HG03045 (cell line): ENCODE results near the gene RAD51B.

Experiments used
- ATAC-seq: cut with Tn5 transposase; IDR thresholded peaks from one replicate; pipeline ENCODE4 v1.9.1; 2021; ENCODE audit warnings: mild to moderate bottlenecking, moderate library complexity; ENCODE audit not compliant: unreplicated experiment

Gene RAD51B

DNA sequence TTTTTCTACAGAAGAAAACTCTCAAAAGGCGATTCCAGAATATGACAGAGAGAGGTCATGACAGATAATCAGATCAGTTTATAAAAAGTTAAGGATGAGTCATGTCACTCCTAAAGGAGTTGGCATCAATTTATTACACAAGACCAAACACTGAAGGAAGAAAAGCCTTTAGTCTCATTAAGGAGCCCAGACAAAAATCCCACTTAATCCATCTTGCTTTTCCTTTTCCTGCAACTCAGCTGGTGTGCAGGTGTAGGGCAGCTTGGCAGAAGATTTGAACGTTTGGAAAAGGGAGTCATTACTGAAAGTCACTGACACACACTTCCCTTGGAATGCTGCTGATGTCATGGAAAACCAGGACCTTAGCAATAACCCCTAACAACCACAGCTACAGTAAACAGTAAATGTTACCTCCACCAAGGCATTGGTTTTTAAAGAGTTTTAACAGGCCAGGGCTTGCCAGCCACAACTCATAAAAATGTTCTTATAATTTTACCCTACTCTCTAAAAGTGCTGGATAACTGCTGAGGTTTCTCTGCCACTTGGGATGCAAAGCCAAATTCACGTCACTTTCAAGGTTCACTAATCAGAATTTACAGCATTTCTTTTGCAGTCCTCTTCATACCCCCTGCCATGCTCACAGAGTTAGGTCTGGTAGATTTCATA, 320.6 kb downstream of the RAD51B start:
- ATAC-seq: no peak

DNA sequence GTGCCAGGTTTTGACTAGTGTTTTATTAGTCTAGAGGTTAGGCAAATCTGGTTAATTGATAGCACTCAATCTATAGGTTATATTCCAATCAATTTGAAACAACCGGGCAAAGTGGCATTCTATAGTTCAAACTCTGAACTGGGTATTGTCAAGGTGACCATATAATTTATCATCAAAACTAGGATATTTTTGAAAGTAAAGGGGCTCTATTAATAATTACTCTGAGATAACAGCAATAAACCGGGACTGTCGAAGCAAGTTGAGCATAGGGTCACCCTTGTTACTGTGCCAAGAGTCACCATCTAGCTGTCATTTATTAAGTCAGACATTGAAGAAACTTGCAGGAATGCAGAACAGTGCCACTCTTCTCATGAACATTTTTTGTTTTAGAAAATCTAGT, 321.2 kb downstream of the RAD51B start:
- ATAC-seq: no peak

DNA sequence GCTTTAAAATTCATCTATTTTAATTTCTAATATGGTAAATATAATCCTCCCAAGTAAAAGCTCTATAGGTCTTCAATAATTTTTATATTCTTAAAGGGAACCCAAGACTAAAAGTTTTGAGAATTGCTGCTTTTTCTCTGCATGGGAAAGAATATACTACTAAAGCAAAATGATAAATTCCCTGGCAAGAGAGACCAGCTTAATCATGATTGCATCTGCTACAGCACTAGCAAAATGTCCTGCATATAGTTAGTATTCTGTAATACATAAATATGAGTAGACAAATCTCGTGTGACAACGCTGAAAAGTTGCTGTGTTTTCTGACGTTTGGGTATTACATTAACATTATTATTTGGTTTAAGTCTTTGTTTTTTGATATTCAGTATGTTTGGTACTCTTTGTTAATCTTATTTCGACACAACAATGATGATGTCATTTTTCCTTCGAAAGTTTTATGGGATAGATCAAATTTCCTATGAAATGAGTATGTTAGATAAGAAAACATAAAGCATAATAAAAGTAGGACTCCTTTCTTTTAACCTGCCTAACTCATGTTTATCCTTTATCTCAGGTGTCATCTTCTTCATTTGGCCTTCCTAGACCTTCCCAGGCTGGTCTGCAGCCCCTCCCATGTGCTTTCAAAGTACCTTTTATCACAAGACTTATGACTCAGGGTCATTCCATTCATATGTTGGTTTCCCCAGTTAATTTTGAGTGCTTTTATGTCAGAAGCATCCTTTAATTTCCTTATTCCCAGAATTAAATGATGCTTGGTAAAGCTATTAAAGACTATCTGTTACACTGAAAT, 321.9 kb downstream of the RAD51B start:
- ATAC-seq: no peak

DNA sequence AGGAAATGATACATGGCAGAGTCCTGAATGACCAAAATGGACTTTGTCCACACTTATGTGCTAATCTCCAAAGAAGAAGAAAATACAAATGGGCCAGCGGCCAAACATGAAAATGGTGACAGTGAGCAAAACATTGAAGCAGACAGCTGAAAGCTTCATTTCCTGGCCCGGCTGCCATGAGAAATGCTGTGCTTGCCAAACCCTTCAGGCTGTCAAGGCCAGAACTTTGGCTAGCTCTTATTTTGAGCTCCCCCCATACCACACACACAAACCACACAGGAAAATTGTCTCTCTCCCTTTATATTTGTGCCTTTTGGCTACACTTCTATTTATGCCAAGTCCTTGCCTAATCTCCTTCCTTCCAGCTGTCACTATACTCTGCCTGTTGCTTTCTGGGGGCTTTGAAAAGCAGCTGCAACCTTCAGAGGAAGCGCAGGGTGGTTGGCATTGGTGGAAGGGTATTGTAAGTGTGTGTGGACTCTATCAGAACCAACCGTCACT, 323.8 kb downstream of the RAD51B start:
- ATAC-seq: no peak

DNA sequence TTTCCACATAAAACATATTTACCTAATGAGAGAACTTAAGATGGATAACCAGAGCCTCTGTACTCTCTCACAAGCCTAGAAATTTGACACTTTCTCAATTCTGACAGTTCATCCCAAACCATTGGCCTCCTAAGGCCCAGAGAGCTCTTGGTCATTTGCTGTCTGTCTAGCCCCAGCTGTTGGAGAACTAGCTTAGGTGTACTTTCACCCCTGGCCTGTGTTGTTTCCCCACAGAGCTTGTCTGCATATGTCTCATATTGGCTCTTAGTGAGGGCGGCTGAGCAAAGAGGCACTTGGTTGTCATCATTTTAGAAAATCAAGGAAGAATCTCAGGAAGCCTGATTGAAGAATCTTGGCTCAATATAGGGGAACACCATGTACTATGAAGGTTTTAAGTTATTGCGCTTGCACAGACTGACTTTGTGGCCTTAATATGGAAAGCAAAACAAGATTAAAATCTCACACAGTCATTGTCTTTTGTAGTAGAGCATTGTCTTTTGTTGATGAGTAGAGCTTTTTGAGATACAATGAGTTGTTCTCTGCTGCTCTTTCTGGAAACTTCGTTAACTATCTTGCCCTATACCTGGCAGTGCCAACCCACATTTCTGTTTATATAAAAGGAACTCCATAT, 324.6 kb downstream of the RAD51B start:
- no peak for ATAC-seq

DNA sequence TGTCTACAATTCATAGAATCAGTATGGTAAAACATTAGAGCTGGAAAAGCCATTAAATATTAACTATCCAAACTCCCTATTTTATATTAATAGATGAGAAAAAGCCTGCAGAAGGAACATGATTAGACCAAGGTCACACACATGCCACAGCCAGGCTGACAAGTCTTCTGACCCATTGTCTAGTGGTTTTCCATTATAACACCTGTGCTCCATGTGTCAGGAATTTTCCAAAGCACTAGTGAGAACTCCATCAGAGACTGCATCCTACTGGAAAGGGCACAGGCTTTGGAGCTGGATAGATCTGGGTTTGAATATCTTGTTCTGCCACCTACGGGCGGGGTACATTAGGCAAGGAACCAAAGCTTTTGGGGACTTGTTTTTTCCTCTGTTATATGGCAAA, 325.5 kb downstream of the RAD51B start:
- no peak for ATAC-seq

DNA sequence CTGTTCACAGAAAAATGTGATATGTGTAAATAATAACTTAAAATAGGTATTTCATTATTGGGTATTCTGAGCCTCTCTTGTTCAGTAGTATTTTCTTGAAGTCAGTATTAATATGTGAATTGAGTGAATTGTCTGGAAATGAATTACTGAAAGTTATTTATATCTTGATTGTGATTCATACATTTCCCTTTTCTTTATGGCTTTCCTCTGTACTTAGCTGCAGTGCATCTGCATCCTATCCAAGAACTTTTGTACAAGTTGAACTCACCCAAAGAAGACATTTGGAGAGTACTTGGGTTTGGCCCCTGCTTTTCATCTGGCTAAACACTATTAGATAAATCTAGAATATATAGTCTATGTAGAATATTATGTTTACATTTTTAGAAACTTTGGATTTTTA, 326.0 kb downstream of the RAD51B start:
- no peak for ATAC-seq

DNA sequence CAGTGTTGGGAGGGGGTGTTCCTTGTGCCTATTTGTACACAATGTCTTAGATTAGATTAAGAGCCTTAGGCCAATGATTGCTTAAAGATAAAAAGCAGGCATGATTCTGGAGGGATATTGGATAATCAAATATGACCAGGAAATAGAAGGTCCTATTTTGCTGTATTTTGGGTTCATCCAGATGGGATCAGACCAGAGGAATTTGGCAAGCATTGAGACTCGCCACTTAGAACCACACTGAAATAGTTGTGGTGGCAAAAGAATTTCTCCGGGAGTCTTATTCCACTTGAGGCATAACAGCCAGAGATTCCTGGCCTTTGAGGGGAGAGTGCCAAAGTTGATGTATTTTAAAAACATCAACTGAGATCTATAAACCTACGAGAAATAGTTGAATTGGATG, 327.2 kb downstream of the RAD51B start:
- no peak for ATAC-seq

DNA sequence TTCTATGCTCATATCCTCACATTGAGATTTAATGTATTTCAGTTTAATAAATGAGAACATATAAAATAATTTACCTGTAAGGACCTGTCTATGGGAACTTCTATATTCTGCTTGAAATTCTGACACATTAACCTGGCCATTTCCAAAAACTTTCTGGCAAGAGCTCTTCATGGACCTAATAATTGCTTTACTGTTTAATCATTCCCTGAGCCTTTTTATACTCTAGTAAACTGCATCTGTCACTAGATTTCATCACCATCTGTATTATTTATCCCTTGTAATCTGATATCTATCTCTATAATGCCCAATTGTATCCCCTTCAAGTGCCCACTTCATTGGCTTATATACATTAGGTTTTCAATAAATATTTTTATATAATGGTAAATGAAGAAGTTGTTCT, 327.7 kb downstream of the RAD51B start:
- ATAC-seq: no peak

DNA sequence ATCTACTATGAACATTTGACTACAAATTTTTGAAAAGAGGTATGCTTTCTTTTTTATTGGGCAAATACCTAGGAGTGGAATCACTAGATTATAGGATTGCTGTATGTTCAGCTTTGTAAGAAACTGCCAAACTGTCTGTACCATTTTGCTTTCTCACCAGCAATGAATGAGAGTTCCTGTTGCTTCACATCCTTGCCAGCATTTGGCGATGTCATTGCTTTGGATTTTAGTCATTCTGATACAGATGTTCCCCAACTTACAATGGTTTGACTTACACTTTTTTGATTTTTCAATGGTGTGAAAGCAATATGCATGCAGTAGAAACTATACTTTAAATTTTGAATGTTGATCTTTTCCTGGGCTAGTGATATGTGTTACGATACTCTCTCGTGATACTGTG, 328.7 kb downstream of the RAD51B start:
- no peak for ATAC-seq

DNA sequence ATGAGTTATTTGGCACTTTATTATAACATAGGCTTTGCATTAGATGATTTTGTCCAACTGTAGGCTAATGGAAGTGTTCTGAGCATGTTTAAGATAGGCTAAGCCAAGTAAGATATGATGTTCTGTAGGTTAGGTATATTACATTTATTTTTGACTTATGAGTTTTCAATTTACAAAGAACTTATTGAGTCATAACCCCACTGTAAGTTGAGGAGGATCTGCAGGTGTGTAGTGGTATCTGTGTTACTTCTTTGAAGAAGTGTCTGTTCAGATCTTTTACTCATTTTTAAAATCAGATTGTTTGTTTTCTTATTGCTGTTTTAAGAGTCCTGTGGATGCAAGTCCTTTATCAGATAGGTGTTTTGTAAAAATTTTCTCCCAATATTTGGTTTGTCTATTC, 329.2 kb downstream of the RAD51B start:
- no peak for ATAC-seq

DNA sequence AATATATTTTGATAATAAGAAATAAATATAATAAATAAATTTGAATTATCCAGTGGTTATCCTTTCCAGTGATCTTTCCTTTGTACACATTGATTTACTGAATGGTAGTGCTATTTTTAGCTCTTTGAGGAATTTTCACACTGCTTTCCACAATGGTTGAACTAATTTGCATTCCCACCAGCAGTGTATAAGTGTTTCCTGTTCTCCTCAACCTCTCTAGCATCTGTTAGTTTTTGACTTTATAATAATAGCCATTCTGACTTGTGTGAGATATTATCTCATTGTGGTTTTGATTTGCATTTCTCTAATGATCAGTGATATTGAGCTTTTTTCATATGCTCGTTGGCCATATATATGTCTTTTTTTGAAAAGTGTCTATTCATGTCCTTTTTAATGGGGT, 333.7 kb downstream of the RAD51B start:
- no peak for ATAC-seq

DNA sequence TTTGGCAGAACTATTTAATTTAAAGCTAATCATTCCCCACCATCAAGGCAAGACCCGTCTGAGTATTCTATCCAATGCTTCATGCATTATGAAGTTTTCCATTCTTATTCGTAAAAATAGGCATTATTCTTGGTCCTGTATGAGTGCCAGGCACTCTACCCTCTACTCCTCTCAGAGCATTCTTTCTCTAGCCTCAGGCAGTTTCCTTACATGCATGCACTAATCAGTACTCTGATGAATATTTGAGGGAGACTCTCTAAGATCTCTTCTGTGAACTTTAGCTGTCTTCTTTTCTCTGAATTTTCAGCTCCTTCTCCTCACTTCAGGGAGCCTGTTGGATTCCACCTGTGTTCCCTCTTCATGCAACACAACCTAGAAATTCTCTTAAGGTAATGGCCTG, 334.7 kb downstream of the RAD51B start:
- no peak for ATAC-seq

DNA sequence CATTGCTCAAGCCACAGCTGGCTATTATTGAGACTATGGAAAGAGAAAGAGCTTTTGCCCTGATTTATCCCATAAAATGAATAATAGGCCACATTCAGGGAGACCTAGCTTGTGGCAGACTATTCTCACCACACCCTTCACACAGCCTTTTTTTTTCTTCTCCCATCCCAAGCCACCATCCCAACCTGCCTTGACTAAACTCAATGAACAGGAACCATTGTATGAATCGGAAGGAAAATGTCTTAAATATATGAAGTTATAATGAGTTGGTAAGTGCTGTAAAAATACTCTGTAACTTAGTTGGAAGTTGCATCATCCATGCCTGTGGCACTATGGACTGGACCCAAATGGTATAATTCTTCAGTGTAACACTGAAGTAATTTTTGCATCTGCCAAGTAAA, 338.4 kb downstream of the RAD51B start:
- no peak for ATAC-seq

DNA sequence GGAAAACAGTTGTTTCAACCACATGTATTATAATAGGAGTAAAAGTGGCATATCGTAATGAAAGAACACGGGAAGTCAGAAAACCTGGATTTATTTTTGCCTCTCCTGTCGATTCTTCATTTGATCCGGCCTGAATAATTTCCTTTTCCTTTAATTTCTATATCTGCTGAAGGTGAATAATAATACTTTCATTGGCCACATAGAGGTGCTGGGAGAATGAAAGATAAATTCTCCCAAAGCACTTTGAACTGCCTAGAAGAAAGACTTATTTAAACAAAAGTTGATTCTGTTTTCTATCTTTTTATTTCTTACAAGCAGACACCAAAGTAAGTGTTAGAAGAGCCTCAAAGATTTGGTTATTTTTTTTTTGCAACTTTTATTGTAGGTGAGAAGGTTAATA, 339.1 kb downstream of the RAD51B start:
- ATAC-seq: no peak

DNA sequence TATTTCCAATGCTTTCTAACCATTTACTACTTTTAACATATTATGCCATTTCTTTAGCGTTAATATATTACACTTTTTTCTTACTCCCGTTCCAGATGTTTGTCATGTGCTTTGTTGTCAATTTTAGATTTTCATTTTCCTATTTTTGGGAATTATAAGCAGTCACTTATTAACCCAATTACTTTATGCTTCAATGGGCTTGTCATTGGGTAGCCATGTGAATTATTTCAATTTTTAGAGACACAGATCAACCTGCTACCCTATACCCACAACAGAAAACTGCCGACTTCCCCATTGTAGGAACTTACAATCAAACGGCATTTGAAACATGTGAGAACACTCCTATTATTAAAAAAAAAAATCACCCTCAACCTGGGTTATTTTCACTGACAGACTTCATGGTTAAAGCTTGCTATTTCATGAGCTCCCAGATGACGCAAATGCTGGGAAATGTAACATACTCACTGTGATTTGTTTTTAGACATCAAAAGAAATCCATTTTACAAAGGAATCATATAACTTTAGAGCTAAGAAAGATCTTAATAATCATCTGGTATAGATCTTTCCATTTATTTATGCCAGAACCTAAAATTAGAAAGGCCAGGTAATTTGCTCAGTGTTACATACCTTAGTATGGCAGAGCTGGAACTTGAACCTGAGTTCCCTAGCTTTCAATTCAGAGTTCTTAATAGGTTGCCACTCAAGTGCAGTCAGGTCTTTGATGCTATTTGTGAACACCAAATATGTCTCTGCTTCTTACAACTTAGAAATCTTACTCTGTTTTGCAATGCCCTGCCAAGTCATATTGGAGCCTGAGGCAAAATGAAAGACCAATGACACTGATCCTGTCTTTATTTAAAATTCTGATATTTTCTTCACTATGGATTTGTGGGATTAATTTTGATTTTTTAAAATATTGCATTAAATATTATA, 340.4 kb downstream of the RAD51B start:
- ATAC-seq: no peak

DNA sequence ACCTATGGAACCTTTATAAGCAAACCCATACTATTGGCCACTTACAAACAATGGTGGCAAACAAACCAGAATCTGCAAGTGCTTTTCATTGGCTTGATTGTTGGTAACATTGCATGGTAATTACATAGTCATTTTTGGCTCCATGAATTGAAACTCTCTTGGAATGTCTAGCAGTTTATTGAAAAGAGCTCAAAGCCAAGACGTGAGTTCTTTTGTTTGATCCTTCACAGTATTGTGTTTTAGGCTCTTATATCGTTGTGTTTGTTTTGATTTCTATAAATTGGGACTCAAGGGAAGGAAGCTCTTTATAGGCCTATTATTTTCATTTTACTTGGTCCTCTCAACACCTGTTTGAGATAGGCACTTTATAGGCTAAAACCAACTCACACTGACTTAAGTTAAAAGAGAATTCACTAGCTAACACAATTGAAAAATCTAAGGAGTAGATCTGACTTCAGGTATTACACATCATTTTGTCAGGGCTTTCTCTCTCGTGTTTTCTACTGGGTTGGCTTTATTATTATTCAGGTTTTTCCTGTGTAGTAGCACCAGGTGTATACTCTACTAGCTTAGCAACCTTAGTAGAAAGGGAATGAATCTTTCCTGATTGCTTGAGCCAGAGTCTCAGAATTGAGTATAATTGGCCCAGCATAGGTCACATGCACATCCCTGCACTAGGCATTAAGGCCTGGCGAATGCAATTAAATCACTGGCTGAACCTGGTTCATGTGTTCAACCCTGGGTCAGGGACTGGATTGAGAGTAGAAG, 341.4 kb downstream of the RAD51B start:
- no peak for ATAC-seq

DNA sequence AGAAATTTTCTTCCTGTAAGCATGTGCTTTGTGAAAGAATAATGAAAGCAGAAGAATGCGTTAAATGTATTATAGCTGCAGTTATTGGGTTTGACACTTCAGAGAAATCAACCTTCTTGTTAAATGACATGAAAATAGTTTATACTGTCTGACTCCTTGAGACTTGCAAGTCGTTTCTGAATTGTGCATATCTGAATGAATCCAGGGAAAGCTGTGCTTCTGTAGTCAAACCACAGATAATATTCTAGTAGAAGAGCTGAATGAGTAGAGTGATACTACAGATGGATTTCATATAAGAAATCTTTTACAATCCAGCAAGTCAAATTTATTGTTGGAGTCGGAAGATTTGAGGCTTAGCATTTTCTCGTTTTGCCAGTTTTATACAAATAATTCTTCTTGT, 343.3 kb downstream of the RAD51B start:
- ATAC-seq: no peak

DNA sequence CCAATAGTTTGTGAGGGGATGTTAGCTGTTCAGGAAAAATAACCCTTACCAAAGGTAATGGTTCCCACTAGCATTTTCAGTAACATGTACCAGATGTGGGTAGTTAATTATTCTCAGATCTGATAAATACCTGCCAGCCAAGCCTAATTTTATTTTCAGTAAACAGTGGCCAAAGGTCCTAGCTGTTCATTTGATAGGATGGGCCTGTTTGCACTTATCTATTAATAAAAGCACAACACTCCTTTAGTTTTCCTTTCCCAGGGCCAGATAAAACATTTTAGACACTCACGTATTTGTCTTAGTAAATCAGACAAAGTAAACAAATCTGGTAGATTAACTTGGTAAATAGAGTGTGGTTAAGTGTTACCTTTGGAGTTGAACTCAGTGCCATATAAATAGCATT, 345.1 kb downstream of the RAD51B start:
- ATAC-seq: no peak

DNA sequence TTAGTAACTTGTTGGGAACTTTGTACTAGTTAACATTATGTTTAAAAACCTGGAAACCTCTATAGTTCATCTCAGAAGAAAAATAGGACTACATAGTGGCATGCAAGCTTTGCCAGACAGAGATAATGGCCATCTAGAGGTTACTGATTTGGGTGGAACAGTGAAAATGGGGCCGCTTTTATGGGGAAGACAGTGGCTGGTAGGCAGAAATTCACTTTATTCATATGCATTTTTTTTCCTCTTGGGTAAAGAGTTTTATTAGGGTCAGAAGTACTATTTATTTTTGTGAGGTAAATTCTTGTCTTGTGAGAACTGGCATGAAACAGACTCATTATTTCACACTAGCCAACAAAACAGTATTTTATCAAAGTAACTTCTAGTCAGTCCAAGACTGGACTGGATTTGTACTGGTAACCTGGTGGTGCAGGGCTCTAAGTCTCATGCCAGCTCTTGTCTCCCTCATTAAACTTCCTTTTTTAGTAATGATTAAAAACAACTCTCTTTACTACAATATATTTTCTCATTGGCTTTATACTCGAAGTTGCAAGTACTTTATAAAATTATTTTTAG, 345.8 kb downstream of the RAD51B start:
- ATAC-seq: no peak
